MCF 10A (cell line): Measurements from ENCODE around the gene KRT80. TPM values are rescaled to one million over a fixed set of nuclear protein-coding genes. Genes with fewer than 3 reads are reported as not detected.

ENCODE experiments used
- BruUV-seq: library from RNA; stranded (reverse); fragments of 400-500 nt; replicated peaks from 2 replicates; lab custom pipeline; 2021; lab: Mats Ljungman, UMichigan
- CTCF ChIA-PET: fragments of 300-600 bp; sonication (Branson Sonifier 250); formaldehyde crosslinking; extraction: SDS; loops from one replicate; lab custom pipeline; 2021; ENCODE audit warnings: antibody characterized with exemption, inconsistent platforms; lab: Yijun Ruan, JAX
- POLR2A ChIA-PET: fragments of 300-600, 350-650 bp; sonication (Branson Sonifier 250); formaldehyde crosslinking; extraction: SDS; loops from one replicate; lab custom pipeline; 2020; ENCODE audit warnings: antibody characterized with exemption, inconsistent platforms; lab: Yijun Ruan, JAX
- DNase-seq: peaks from one replicate; pipeline ENCODE4 v3.0.0-alpha.2; 2018; ENCODE audit not compliant: unreplicated experiment
- H3K27ac Mint-ChIP-seq: one replicate; pipeline ENCODE4 v1.8.0; 2022; ENCODE audit warnings: mild to moderate bottlenecking, low read depth, mixed read lengths; ENCODE audit not compliant: unreplicated experiment
- H3K27me3 Mint-ChIP-seq: one replicate; pipeline ENCODE4 v1.8.0; 2022; ENCODE audit warnings: mixed read lengths; ENCODE audit not compliant: insufficient read depth, unreplicated experiment
- H3K36me3 Mint-ChIP-seq: one replicate; pipeline ENCODE4 v1.8.0; 2022; ENCODE audit warnings: mild to moderate bottlenecking, moderate library complexity, mixed read lengths; ENCODE audit not compliant: insufficient read depth, unreplicated experiment
- H3K4me1 Mint-ChIP-seq: one replicate; pipeline ENCODE4 v1.8.0; 2022; ENCODE audit warnings: mixed read lengths; ENCODE audit not compliant: insufficient read depth, unreplicated experiment
- H3K4me3 Mint-ChIP-seq: one replicate; pipeline ENCODE4 v1.8.0; 2022; ENCODE audit warnings: mild to moderate bottlenecking, moderate library complexity, mixed read lengths; ENCODE audit not compliant: unreplicated experiment
- H3K9me3 Mint-ChIP-seq: one replicate; pipeline ENCODE4 v1.8.0; 2022; ENCODE audit warnings: mixed read lengths; ENCODE audit not compliant: unreplicated experiment
- CTCF ChIP-seq: fragments of 200-600 bp; IDR thresholded peaks from one replicate; pipeline ENCODE4 v1.8.0; 2022; ENCODE audit warnings: antibody characterized with exemption, mild to moderate bottlenecking; ENCODE audit not compliant: unreplicated experiment
- intact Hi-C: fragments of 100-400 bp; cut with micrococcal nuclease; formaldehyde crosslinking; loops from 2 replicates; pipeline ENCODE4 v1.14.1; 2022
- total RNA-seq: library from RNA; stranded (reverse); gene quantifications from 2 replicates; pipeline ENCODE4 v1.2.3, GENCODE V29; 2022

Gene KRT80
- total RNA-seq, 1 experiment from 2014 or later: 27.4 TPM

GRCh38 chr12:52198454-52199215, 6.8 kb upstream of the KRT80 start:
- Mint-ChIP-seq H3K4me3 (no peak overlapping the region), H3K36me3 (peaks cover 6% of the 10 kb centered on the region), H3K4me1 (peaks cover 58% of the 10 kb centered on the region), H3K9me3 (no peaks in the 10 kb centered on the region), H3K27me3 (no peaks in the 10 kb centered on the region), H3K27ac (peak overlapping the region; percentile 73)
- peak; percentile 81 for DNase-seq
- intact Hi-C loops: no loop called here
- POLR2A ChIA-PET: interaction anchor here (0.7 to 1.4 kb wide), 5 partner anchors 9 to 83 kb away, joined by 3 to 5 read pairs (median 4); no protein-coding TSS in a partner anchor
- no peak for TF ChIP-seq CTCF
- BruUV-seq: no TSS peak
- CTCF ChIA-PET: interaction anchor here (0.5 to 2.4 kb wide), 4 partner anchors 14 to 1373 kb away, joined by 3 to 6 read pairs (median 4); no protein-coding TSS in a partner anchor

- no TSS peak for BruUV-seq
- H3K4me1 Mint-ChIP-seq: peaks cover 58% of the 10 kb centered on the region
- intact Hi-C loops: no loop called here
- TF ChIP-seq CTCF: no peak
- CTCF ChIA-PET: interaction anchor here (0.6 to 2.4 kb wide), 4 partner anchors 15 to 727 kb away, joined by 3 to 6 read pairs (median 4); no protein-coding TSS in a partner anchor
- peak; percentile 92 for DNase-seq
- H3K36me3 Mint-ChIP-seq: peaks cover 6% of the 10 kb centered on the region
- H3K4me3 Mint-ChIP-seq: no peak overlapping the region
- POLR2A ChIA-PET: interaction anchor here (0.6 to 1.4 kb wide), 3 partner anchors 10 to 1691 kb away, joined by 3 to 5 read pairs (median 4); no protein-coding TSS in a partner anchor
- H3K9me3 Mint-ChIP-seq: no peaks in the 10 kb centered on the region
- no peaks in the 10 kb centered on the region for H3K27me3 Mint-ChIP-seq
- peak overlapping the region; percentile 73 for H3K27ac Mint-ChIP-seq
Measured at GRCh38 chr12:52197371-52198231, 5.8 kb upstream of the KRT80 start.

- ChIA-PET CTCF (interaction anchor here (0.6 to 1.0 kb wide), 3 partner anchors 52 to 84 kb away, joined by 3 to 4 read pairs (median 3); no protein-coding TSS in a partner anchor), POLR2A (interaction anchor here (1.1 kb wide), 1 partner anchor 12 kb away, joined by 3 read pairs; no protein-coding TSS in a partner anchor)
- Mint-ChIP-seq H3K27ac (peak overlapping the region; percentile 49), H3K4me1 (peaks cover 66% of the 10 kb centered on the region), H3K27me3 (no peaks in the 10 kb centered on the region), H3K36me3 (no peaks in the 10 kb centered on the region), H3K9me3 (no peaks in the 10 kb centered on the region), H3K4me3 (no peak overlapping the region)
- DNase-seq: no peak
- no TSS peak for BruUV-seq
- no peak for TF ChIP-seq CTCF
- intact Hi-C loops: no loop called here
Measured at GRCh38 chr12:52195065-52195730, 3.4 kb upstream of the KRT80 start.
